Skeletal muscle tissue (tissue), 4 donors: ENCODE results near the gene PCDHGA8. TPM values are rescaled to one million over a fixed set of nuclear protein-coding genes. Genes with fewer than 3 reads are reported as not detected.
"Not testable (repeated sequence)": the region's sequence is repeated elsewhere in the genome, so short reads cannot be mapped to it uniquely, and the experiment has no call there.

Source experiments
- H3K27ac ChIP-seq: one replicate; pipeline ENCODE4 v1.7.0; 2013; ENCODE audit warnings: mild to moderate bottlenecking, low read depth, low read length, inconsistent platforms
- H3K27me3 ChIP-seq, 3 donors: one replicate each; pipeline ENCODE4 v1.7.0; 2013; ENCODE audit warnings: low read length in 3 of 3; ENCODE audit not compliant: control insufficient read depth in 3 of 3, insufficient read depth in 3 of 3
- H3K36me3 ChIP-seq, 3 donors: one replicate each; pipeline ENCODE4 v1.7.0; 2013; ENCODE audit warnings: low read length in 3 of 3; ENCODE audit not compliant: control insufficient read depth in 3 of 3, insufficient read depth in 3 of 3
- H3K4me1 ChIP-seq, 3 donors: one replicate each; pipeline ENCODE4 v1.7.0; 2013; ENCODE audit warnings: low read length in 3 of 3, mild to moderate bottlenecking in 3 of 3; ENCODE audit not compliant: control insufficient read depth in 3 of 3, insufficient read depth in 3 of 3
- H3K4me3 ChIP-seq, 3 donors: one replicate each; pipeline ENCODE4 v1.7.0; 2013; ENCODE audit warnings: low read length in 3 of 3
- H3K9ac ChIP-seq, 3 donors: one replicate each; pipeline ENCODE4 v1.7.0; 2013; ENCODE audit warnings: low read length in 3 of 3, mild to moderate bottlenecking in 3 of 3, moderate library complexity in 2 of 3, low read depth in 1 of 3
- H3K9me3 ChIP-seq, 3 donors: one replicate each; pipeline ENCODE4 v1.7.0; 2013; ENCODE audit warnings: low read length in 3 of 3; ENCODE audit not compliant: control insufficient read depth in 3 of 3
- total RNA-seq: library from RNA; depleted of rRNA; stranded (reverse); fragments of >200 nt; gene quantifications from one replicate; pipeline ENCODE4 v1.2.3, GENCODE V29; 2014
- donor health status: Osteomylitis.

The PCDHGA8 gene
- total RNA-seq, result 3.7 TPM

GRCh38 chr5:141392429-141393198 is at the start of gene PCDHGA8:
TSS of gene PCDHGA8 (plus strand) at chr5:141392633. CDS start at chr5:141392814, 181 bp downstream.
- Histone ChIP-seq H3K27me3 (peaks cover 0 to 18% (median 12%) of the 10 kb centered on the region in 3 donors), H3K9me3 (peaks cover 12 to 31% (median 20%) of the 10 kb centered on the region in 3 donors), H3K4me3 (peak within 1 kb of the TSS in 2 of 3 donors; percentile 44 to 49), H3K27ac (no peak within 1 kb of the TSS), H3K9ac (no peak within 1 kb of the TSS), H3K36me3 (peaks cover 0 to 6% (median 0%) of the 10 kb centered on the region in 3 donors), H3K4me1 (peaks cover 0 to 15% (median 0%) of the 10 kb centered on the region in 3 donors)

- Histone ChIP-seq H3K27ac (peak overlapping the region; percentile 26), H3K4me1 (no peaks in the 10 kb centered on the region), H3K4me3 (peak overlapping the region in 1 of 3 donors; percentile 11), H3K9ac (peak overlapping the region in 1 of 3 donors; percentile 36), H3K36me3 (no peaks in the 10 kb centered on the region), H3K27me3 (peaks cover 0 to 10% (median 7%) of the 10 kb centered on the region in 3 donors), H3K9me3 (peaks cover 11 to 33% (median 30%) of the 10 kb centered on the region in 3 donors)
Measured at GRCh38 chr5:141342773-141343172, 49.7 kb upstream of the PCDHGA8 start.

GRCh38 chr5:141343242-141343952 is 49.0 kb upstream of the PCDHGA8 start, which contains the start of gene PCDHGA3:
TSS of gene PCDHGA3 (plus strand) at chr5:141343829. CDS start at chr5:141344034, 205 bp downstream.
- H3K27ac ChIP-seq, result peak within 1 kb of the TSS; percentile 65
- H3K4me1 ChIP-seq, result no peaks in the 10 kb centered on the region
- peak within 1 kb of the TSS; percentile 38 to 60 (median 57) for H3K9ac ChIP-seq
- H3K9me3 ChIP-seq, result peaks cover 12 to 31% (median 27%) of the 10 kb centered on the region in 3 donors
- H3K27me3 ChIP-seq, result peaks cover 0 to 10% (median 7%) of the 10 kb centered on the region in 3 donors
- peak within 1 kb of the TSS; percentile 61 to 66 (median 65) for H3K4me3 ChIP-seq
- no peaks in the 10 kb centered on the region for H3K36me3 ChIP-seq

- Histone ChIP-seq H3K9ac (peak overlapping the region; percentile 38 to 60 (median 57)), H3K4me3 (peak overlapping the region; percentile 61 to 66 (median 65)), H3K27me3 (peaks cover 0 to 10% (median 1%) of the 10 kb centered on the region in 3 donors), H3K27ac (peak overlapping the region; percentile 65), H3K4me1 (no peaks in the 10 kb centered on the region), H3K36me3 (no peaks in the 10 kb centered on the region), H3K9me3 (peaks cover 8 to 29% (median 25%) of the 10 kb centered on the region in 3 donors)
Measured at GRCh38 chr5:141343953-141344463, 48.4 kb upstream of the PCDHGA8 start.

- H3K4me3 ChIP-seq, result no peak overlapping the region
- no peak overlapping the region for H3K27ac ChIP-seq
Measured at GRCh38 chr5:141345327-141345726, 47.1 kb upstream of the PCDHGA8 start.

GRCh38 chr5:141346017-141346416 is 46.4 kb upstream of the PCDHGA8 start:
- H3K4me1 ChIP-seq, H3K36me3 ChIP-seq, H3K27ac ChIP-seq, H3K4me3 ChIP-seq, H3K9ac ChIP-seq: not testable (repeated sequence)
- Histone ChIP-seq H3K9me3 (peaks cover 11 to 23% (median 18%) of the 10 kb centered on the region in 3 donors), H3K27me3 (peaks cover 0 to 10% (median 4%) of the 10 kb centered on the region in 3 donors)

More at GRCh38 chr5:141345327-141345726, 47.1 kb upstream of the PCDHGA8 start:
- H3K9me3 ChIP-seq, result peaks cover 11 to 20% (median 12%) of the 10 kb centered on the region in 3 donors
- H3K4me1 ChIP-seq, result no peaks in the 10 kb centered on the region
- peaks cover 0 to 7% (median 0%) of the 10 kb centered on the region in 3 donors for H3K27me3 ChIP-seq
- H3K9ac ChIP-seq, result no peak overlapping the region
- no peaks in the 10 kb centered on the region for H3K36me3 ChIP-seq

GRCh38 chr5:141349917-141350619 is 42.4 kb upstream of the PCDHGA8 start, which contains the start of gene PCDHGB1:
TSS of gene PCDHGB1 (plus strand) at chr5:141350099. CDS start at chr5:141350261, 162 bp downstream.
- peaks cover 0 to 3% (median 2%) of the 10 kb centered on the region in 3 donors for H3K36me3 ChIP-seq
- H3K4me3 ChIP-seq, result peak within 1 kb of the TSS; percentile 28 to 37 (median 35)
- no peak within 1 kb of the TSS for H3K27ac ChIP-seq
- peaks cover 13 to 22% (median 15%) of the 10 kb centered on the region in 3 donors for H3K9me3 ChIP-seq
- peaks cover 0 to 21% (median 9%) of the 10 kb centered on the region in 3 donors for H3K27me3 ChIP-seq
- H3K9ac ChIP-seq, result peak within 1 kb of the TSS in 1 of 3 donors; percentile 25
- no peaks in the 10 kb centered on the region for H3K4me1 ChIP-seq

- Histone ChIP-seq H3K27ac (no peak overlapping the region), H3K9ac (no peak overlapping the region), H3K27me3 (peaks cover 0 to 21% (median 11%) of the 10 kb centered on the region in 3 donors), H3K4me3 (no peak overlapping the region), H3K9me3 (peaks cover 24 to 30% (median 26%) of the 10 kb centered on the region in 3 donors), H3K36me3 (peaks cover 0 to 3% (median 2%) of the 10 kb centered on the region in 3 donors), H3K4me1 (no peaks in the 10 kb centered on the region)
Measured at GRCh38 chr5:141351591-141351990, 40.8 kb upstream of the PCDHGA8 start.

- peak within 1 kb of the TSS; percentile 48 to 61 (median 54) for H3K4me3 ChIP-seq
- H3K9ac ChIP-seq, result peak within 1 kb of the TSS in 1 of 3 donors; percentile 42
- peaks cover 0 to 29% (median 18%) of the 10 kb centered on the region in 3 donors for H3K27me3 ChIP-seq
- H3K4me1 ChIP-seq, result peaks cover 0 to 4% (median 0%) of the 10 kb centered on the region in 3 donors
- peaks cover 0 to 4% (median 2%) of the 10 kb centered on the region in 3 donors for H3K36me3 ChIP-seq
- no peak within 1 kb of the TSS for H3K27ac ChIP-seq
- peaks cover 23 to 40% (median 28%) of the 10 kb centered on the region in 3 donors for H3K9me3 ChIP-seq
Measured at GRCh38 chr5:141354900-141355469, 37.4 kb upstream of the PCDHGA8 start, which contains the start of gene PCDHGA4. TSS of gene PCDHGA4 (plus strand) at chr5:141355021. CDS start at chr5:141355108, 87 bp downstream.
